ENCODE data around the gene KRT13.

DNA sequence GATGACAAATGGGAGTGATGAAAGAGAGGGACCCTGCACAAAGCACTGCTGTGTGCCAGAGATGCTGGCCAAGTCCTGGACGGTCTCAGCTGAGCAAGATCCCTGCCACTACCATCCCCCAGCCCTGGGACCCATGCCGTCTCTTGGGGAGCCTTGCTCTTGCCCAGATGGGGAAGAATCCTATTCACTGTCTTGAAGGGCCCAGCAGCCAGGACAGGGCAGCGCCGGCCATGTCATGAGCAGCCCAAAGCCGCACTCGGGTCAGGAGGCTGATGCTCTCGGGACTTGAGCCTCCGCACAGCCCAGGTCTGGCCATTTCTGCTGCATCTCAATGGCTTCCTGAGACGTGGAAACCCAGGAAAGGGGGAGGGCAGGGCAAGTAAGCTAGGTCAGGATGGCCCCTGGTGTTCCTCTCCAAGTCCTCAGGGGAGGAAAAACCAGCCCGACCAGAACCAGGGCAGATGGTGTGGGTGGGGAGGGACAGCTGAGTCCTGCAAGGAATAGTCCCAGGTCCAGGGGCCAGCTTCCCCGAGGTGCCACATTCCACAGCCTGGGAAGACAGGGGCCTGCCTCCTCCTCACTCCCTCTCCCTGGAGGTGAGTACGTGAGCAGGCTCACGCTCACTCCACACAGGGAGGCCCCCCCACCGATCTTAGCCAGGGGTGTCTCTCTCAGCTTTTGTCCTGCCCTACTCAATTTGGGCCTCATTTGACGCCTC lies 30.5 kb upstream of the KRT13 start:
- TF ChIP-seq, protein P1, sequence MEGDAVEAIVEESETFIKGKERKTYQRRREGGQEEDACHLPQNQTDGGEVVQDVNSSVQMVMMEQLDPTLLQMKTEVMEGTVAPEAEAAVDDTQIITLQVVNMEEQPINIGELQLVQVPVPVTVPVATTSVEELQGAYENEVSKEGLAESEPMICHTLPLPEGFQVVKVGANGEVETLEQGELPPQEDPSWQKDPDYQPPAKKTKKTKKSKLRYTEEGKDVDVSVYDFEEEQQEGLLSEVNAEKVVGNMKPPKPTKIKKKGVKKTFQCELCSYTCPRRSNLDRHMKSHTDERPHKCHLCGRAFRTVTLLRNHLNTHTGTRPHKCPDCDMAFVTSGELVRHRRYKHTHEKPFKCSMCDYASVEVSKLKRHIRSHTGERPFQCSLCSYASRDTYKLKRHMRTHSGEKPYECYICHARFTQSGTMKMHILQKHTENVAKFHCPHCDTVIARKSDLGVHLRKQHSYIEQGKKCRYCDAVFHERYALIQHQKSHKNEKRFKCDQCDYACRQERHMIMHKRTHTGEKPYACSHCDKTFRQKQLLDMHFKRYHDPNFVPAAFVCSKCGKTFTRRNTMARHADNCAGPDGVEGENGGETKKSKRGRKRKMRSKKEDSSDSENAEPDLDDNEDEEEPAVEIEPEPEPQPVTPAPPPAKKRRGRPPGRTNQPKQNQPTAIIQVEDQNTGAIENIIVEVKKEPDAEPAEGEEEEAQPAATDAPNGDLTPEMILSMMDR (IDR thresholded peaks at IDR 0.05; ENCODE audit: insufficient read depth, low read length, poor library complexity, severe bottlenecking): no peak
- no peak for TF ChIP-seq EZH2phosphoT487 (conservative IDR thresholded peaks at IDR 0.05; ENCODE audit: low read length)
